Measurements from ENCODE around the gene CHEK1.

DNA sequence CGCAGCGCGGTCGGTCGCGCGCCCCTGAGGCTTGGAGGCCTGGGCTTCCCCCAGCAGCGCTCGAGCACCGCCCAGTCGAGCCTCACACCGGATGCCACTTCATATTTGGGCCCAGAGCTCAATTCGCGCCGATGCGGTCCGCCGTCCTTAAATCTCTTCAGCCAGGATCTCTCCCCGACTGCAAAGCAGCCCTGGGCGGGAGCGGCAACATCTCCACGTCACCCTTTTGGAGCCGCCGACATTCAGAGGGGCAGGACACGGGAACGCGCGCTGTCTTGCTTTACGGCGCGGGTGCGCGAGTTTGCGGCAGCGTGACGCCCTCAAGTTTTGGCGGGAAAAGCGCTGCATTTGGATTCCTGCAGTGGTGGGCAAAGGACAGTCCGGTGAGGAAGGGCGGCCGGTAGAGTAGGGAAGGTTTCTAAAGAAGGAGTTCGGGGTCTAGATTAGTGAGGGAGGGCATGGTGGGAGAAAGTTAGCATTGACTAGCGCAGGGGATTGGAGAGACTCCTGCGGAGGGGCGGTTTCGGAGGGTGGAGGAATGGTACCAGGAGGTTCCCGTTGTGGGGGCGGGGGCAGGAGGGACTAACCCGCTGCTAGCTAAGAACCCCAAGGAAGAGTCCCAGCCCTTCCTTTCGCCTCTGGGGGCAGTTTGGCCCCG is 796 bp downstream of the CHEK1 start:
- TF ChIP-seq POLR2A (IDR thresholded peaks at IDR 0.05; ENCODE audit: low read length) (peak; percentile 92), GATA1 (IDR thresholded peaks at IDR 0.05; ENCODE audit: low read depth, low read length) (no peak)

Data from erythroblast (primary cell).